AG04450 (cell line): ENCODE results near the gene PRDM2. TPM values are rescaled to one million over a fixed set of nuclear protein-coding genes. Genes with fewer than 3 reads are reported as not detected.

ENCODE experiments used
- CTCF ChIA-PET: fragments of 300-600, 350-600 bp; formaldehyde crosslinking; extraction: SDS; loops from one replicate; lab custom pipeline; 2022; ENCODE audit warnings: antibody characterized with exemption, inconsistent platforms; lab: Charles Lee
- POLR2A ChIA-PET: fragments of 350-600 bp; formaldehyde crosslinking; extraction: SDS; loops from one replicate; lab custom pipeline; 2021; ENCODE audit warnings: antibody characterized with exemption, inconsistent platforms; lab: Yijun Ruan, JAX
- DNase-seq: peaks from one replicate; pipeline ENCODE4 v3.0.0-alpha.2; 2011; ENCODE audit warnings: low read depth, low spot score
- H3K27ac ChIP-seq: one replicate; pipeline ENCODE4 v1.5.1; 2012; ENCODE audit warnings: low read depth, low read length, control low read depth
- H3K27me3 ChIP-seq: one replicate; pipeline ENCODE4 v1.6.0; 2012; ENCODE audit warnings: low read length; ENCODE audit not compliant: control insufficient read depth, insufficient read depth
- H3K4me3 ChIP-seq: 2 replicates; pipeline ENCODE4 v1.5.1; 2011; ENCODE audit warnings: mild to moderate bottlenecking, low read depth, low read length, control low read depth
- H3K9me3 ChIP-seq: 2 replicates; pipeline ENCODE4 v1.5.1; 2012; ENCODE audit warnings: low read length; ENCODE audit not compliant: control insufficient read depth, insufficient read depth
- CTCF ChIP-seq: IDR thresholded peaks from 2 replicates; pipeline ENCODE4 v1.5.1; 2011; ENCODE audit warnings: low read depth, low read length, control low read depth, inconsistent platforms
- polyA plus RNA-seq: library from polyadenylated mRNA; depleted of rRNA; stranded (reverse); fragments of >200 nt; gene quantifications from 2 replicates; pipeline ENCODE4 v1.2.3, GENCODE V29; 2011

The PRDM2 gene
- polyA plus RNA-seq, 1 experiment = 16.4 TPM

- no peak for DNase-seq
- Histone ChIP-seq H3K4me3 (no peak overlapping the region), H3K27ac (no peak overlapping the region), H3K9me3 (no peaks in the 10 kb centered on the region), H3K27me3 (no peaks in the 10 kb centered on the region)
- CTCF ChIA-PET = no interaction called here
- POLR2A ChIA-PET = no interaction called here
- TF ChIP-seq CTCF = no peak
These were observed 53.8 kb downstream of the PRDM2 start for GRCh38 chr1:13753636-13754402.

- H3K27me3 ChIP-seq = no peaks in the 10 kb centered on the region
- no peaks in the 10 kb centered on the region for H3K9me3 ChIP-seq
- CTCF ChIA-PET = interaction anchor here (1.4 kb wide), 2 partner anchors 22 to 28 kb away, joined by 3 to 4 read pairs; no protein-coding TSS in a partner anchor
- POLR2A ChIA-PET = interaction anchor here (1.0 kb wide), 1 partner anchor 55 kb away, joined by 4 read pairs; no protein-coding TSS in a partner anchor
- TF ChIP-seq CTCF = no peak
- no peak for DNase-seq
- H3K4me3 ChIP-seq = no peak overlapping the region
- no peak overlapping the region for H3K27ac ChIP-seq
These were observed 54.6 kb downstream of the PRDM2 start for GRCh38 chr1:13754510-13755103.

GRCh38 chr1:13756557-13757315 lies 56.7 kb downstream of the PRDM2 start:
- CTCF ChIA-PET = interaction anchor here (0.6 to 1.1 kb wide), 4 partner anchors 8 to 154 kb away, joined by 3 to 6 read pairs (median 5); no protein-coding TSS in a partner anchor

GRCh38 chr1:13757693-13758092 lies 57.7 kb downstream of the PRDM2 start:
- Histone ChIP-seq H3K9me3 (no peaks in the 10 kb centered on the region), H3K27ac (no peak overlapping the region), H3K4me3 (no peak overlapping the region), H3K27me3 (no peaks in the 10 kb centered on the region)
- ChIA-PET CTCF (interaction anchor here (0.6 kb wide), 1 partner anchor 153 kb away, joined by 6 read pairs; no protein-coding TSS in a partner anchor), POLR2A (interaction anchor here (0.6 to 1.8 kb wide), 3 partner anchors 8 to 1444 kb away, joined by 6 to 18 read pairs (median 9); no protein-coding TSS in a partner anchor)
- DNase-seq = no peak
- TF ChIP-seq CTCF = no peak

More at GRCh38 chr1:13756557-13757315, 56.7 kb downstream of the PRDM2 start:
- no peak overlapping the region for H3K27ac ChIP-seq
- no peak overlapping the region for H3K4me3 ChIP-seq
- no peak for DNase-seq
- no peak for TF ChIP-seq CTCF
- H3K9me3 ChIP-seq = no peaks in the 10 kb centered on the region
- POLR2A ChIA-PET = interaction anchor here (1.8 kb wide), 1 partner anchor 7 kb away, joined by 18 read pairs; no protein-coding TSS in a partner anchor
- no peaks in the 10 kb centered on the region for H3K27me3 ChIP-seq
